ENCODE results near the gene KRTAP12-3. TPM values are rescaled to one million over a fixed set of nuclear protein-coding genes. Genes with fewer than 3 reads are reported as not detected.

Gene KRTAP12-3
- total RNA-seq, 1 experiment from 2014 or later: not detected

GRCh38 chr21:44703731-44704635, 46.3 kb downstream of the KRTAP12-3 start:
- Mint-ChIP-seq H3K9me3 (no peaks in the 10 kb centered on the region), H3K27ac (peak overlapping the region; percentile 100), H3K36me3 (no peaks in the 10 kb centered on the region), H3K27me3 (ENCODE audit: low read depth) (peaks cover 34% of the 10 kb centered on the region), H3K4me1 (peaks cover 80% of the 10 kb centered on the region), H3K4me3 (peak overlapping the region; percentile 75)
- CTCF ChIA-PET: interaction anchor here (1.0 to 2.1 kb wide), 4 partner anchors 15 to 193 kb away, joined by 4 to 8 read pairs (median 6); no protein-coding TSS in a partner anchor
- POLR2A ChIA-PET: no interaction called here
- ATAC-seq (no peak), DNase-seq (ENCODE audit: low spot score) (no peak)
- TF ChIP-seq PRRX2 (CRISPR knock-in tag; IDR thresholded peaks at IDR 0.05) (no peak), TCF7 (CRISPR knock-in tag; IDR thresholded peaks at IDR 0.05; ENCODE audit: low read depth) (no peak), RORB (CRISPR knock-in tag; IDR thresholded peaks at IDR 0.05) (no peak), ZNF425 (CRISPR knock-in tag; conservative IDR thresholded peaks at IDR 0.05) (no peak), ELF4 (CRISPR knock-in tag; IDR thresholded peaks at IDR 0.05; ENCODE audit: low read depth) (no peak), MXD4 (CRISPR knock-in tag; IDR thresholded peaks at IDR 0.05; ENCODE audit: borderline replicate concordance) (no peak), TEAD1 (CRISPR knock-in tag; IDR thresholded peaks at IDR 0.05) (no peak), GRHL2 (CRISPR knock-in tag; IDR thresholded peaks at IDR 0.05; ENCODE audit: insufficient replicate concordance, severe bottlenecking) (no peak), ZNF532 (CRISPR knock-in tag; IDR thresholded peaks at IDR 0.05; ENCODE audit: borderline replicate concordance) (no peak)

- H3K4me3 Mint-ChIP-seq: peak overlapping the region; percentile 75
- ChIA-PET POLR2A (no interaction called here), CTCF (interaction anchor here (1.0 to 2.1 kb wide), 3 partner anchors 14 to 194 kb away, joined by 5 to 8 read pairs (median 6); no protein-coding TSS in a partner anchor)
- ATAC-seq (peak; percentile 4; the same call in 1 of the 2 replicates), DNase-seq (ENCODE audit: low spot score) (peak; percentile 60)
- H3K9me3 Mint-ChIP-seq: no peaks in the 10 kb centered on the region
- H3K4me1 Mint-ChIP-seq: peaks cover 81% of the 10 kb centered on the region
- peak overlapping the region; percentile 100 for H3K27ac Mint-ChIP-seq
- H3K27me3 Mint-ChIP-seq (ENCODE audit: low read depth): peaks cover 41% of the 10 kb centered on the region
- H3K36me3 Mint-ChIP-seq: no peaks in the 10 kb centered on the region
- TF ChIP-seq MXD4 (CRISPR knock-in tag; IDR thresholded peaks at IDR 0.05; ENCODE audit: borderline replicate concordance): no peak
- no peak for TF ChIP-seq GRHL2 (CRISPR knock-in tag; IDR thresholded peaks at IDR 0.05; ENCODE audit: insufficient replicate concordance, severe bottlenecking)
- TF ChIP-seq AR (CRISPR knock-in tag; IDR thresholded peaks at IDR 0.05): no peak
- TF ChIP-seq ETV6 (CRISPR knock-in tag; IDR thresholded peaks at IDR 0.05): no peak
- no peak for TF ChIP-seq CREM (CRISPR knock-in tag; IDR thresholded peaks at IDR 0.05)
- TF ChIP-seq NFATC4 (CRISPR knock-in tag; IDR thresholded peaks at IDR 0.05): no peak
- no peak for TF ChIP-seq CTCF (IDR thresholded peaks at IDR 0.05)
- no peak for TF ChIP-seq TEAD1 (CRISPR knock-in tag; IDR thresholded peaks at IDR 0.05)
- TF ChIP-seq RELA (CRISPR knock-in tag; IDR thresholded peaks at IDR 0.05; ENCODE audit: borderline replicate concordance): no peak
- TF ChIP-seq JUN (CRISPR knock-in tag; IDR thresholded peaks at IDR 0.05): no peak
- TF ChIP-seq ARID4B (CRISPR knock-in tag; IDR thresholded peaks at IDR 0.05; ENCODE audit: borderline replicate concordance): no peak
- no peak for TF ChIP-seq SP1 (CRISPR knock-in tag; conservative IDR thresholded peaks at IDR 0.05)
Measured at GRCh38 chr21:44704636-44705001, 46.9 kb downstream of the KRTAP12-3 start.

Measured in WTC11 (cell line).